Measurements from ENCODE around the gene KRT6B. TPM values are rescaled to one million over a fixed set of nuclear protein-coding genes. Genes with fewer than 3 reads are reported as not detected.
A peak's percentile ranks its signal among the peaks of the same experiment; 100 is the strongest.

KRT6B gene
- total RNA-seq, 1 donor from 2014 or later = not detected

DNA sequence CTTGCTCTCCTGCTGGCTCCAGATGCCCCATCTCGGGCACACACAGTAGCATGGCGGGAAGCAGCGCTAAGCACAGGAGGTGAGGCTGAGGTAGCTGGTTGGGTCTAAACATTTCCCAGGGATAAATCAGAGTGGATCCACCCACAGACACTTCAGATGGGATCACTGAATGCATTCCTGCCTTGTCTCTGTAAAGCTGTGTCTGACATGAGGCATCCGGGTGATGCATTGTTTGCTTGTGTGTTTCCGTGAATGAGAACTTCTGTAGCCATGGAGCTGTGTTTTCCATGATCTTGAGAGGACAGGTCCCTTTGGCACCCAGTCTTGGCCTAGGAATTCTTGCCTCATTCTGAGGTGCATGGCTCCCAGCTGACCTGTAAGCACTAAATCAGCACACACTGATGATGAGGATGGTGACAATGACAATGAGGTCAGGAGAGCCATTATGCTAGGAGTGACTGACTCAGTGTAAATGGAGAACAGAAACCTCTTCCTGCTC lies 11.1 kb downstream of the KRT6B start:
- H3K27ac Mint-ChIP-seq (ENCODE audit: unreplicated experiment) = no peak overlapping the region
- peaks cover 5% of the 10 kb centered on the region for H3K4me1 Mint-ChIP-seq (ENCODE audit: unreplicated experiment)
- no peak overlapping the region for H3K4me3 Mint-ChIP-seq (ENCODE audit: unreplicated experiment)
- H3K36me3 Mint-ChIP-seq (ENCODE audit: low read depth, unreplicated experiment) = no peaks in the 10 kb centered on the region
- no peak for DNase-seq (ENCODE audit: low spot score)
- H3K27me3 Mint-ChIP-seq (ENCODE audit: unreplicated experiment) = no peaks in the 10 kb centered on the region
- TF ChIP-seq CTCF (IDR thresholded peaks at IDR 0.05; ENCODE audit: unreplicated experiment) = no peak
- H3K9me3 Mint-ChIP-seq (ENCODE audit: unreplicated experiment) = no peaks in the 10 kb centered on the region

- H3K27ac Mint-ChIP-seq (ENCODE audit: unreplicated experiment) = no peak overlapping the region
- H3K27me3 Mint-ChIP-seq (ENCODE audit: unreplicated experiment) = no peaks in the 10 kb centered on the region
- no peak for TF ChIP-seq CTCF (IDR thresholded peaks at IDR 0.05; ENCODE audit: unreplicated experiment)
- no peak for DNase-seq (ENCODE audit: low spot score)
- no peaks in the 10 kb centered on the region for H3K9me3 Mint-ChIP-seq (ENCODE audit: unreplicated experiment)
- H3K36me3 Mint-ChIP-seq (ENCODE audit: low read depth, unreplicated experiment) = no peaks in the 10 kb centered on the region
- no peak overlapping the region for H3K4me3 Mint-ChIP-seq (ENCODE audit: unreplicated experiment)
- peaks cover 5% of the 10 kb centered on the region for H3K4me1 Mint-ChIP-seq (ENCODE audit: unreplicated experiment)
Observed at GRCh38 chr12:52439845-52440244, 12.1 kb downstream of the KRT6B start.

GRCh38 chr12:52439420-52439819 lies 12.5 kb downstream of the KRT6B start:
- H3K4me3 Mint-ChIP-seq (ENCODE audit: unreplicated experiment) = no peak overlapping the region
- H3K4me1 Mint-ChIP-seq (ENCODE audit: unreplicated experiment) = peaks cover 5% of the 10 kb centered on the region
- H3K27me3 Mint-ChIP-seq (ENCODE audit: unreplicated experiment) = peaks cover 2% of the 10 kb centered on the region
- H3K27ac Mint-ChIP-seq (ENCODE audit: unreplicated experiment) = no peak overlapping the region
- no peaks in the 10 kb centered on the region for H3K9me3 Mint-ChIP-seq (ENCODE audit: unreplicated experiment)
- DNase-seq (ENCODE audit: low spot score) = no peak
- H3K36me3 Mint-ChIP-seq (ENCODE audit: low read depth, unreplicated experiment) = no peaks in the 10 kb centered on the region
- no peak for TF ChIP-seq CTCF (IDR thresholded peaks at IDR 0.05; ENCODE audit: unreplicated experiment)

GRCh38 chr12:52438305-52439301 lies 13.3 kb downstream of the KRT6B start:
- Mint-ChIP-seq H3K36me3 (ENCODE audit: low read depth, unreplicated experiment) (no peaks in the 10 kb centered on the region), H3K4me1 (ENCODE audit: unreplicated experiment) (peaks cover 5% of the 10 kb centered on the region), H3K4me3 (ENCODE audit: unreplicated experiment) (no peak overlapping the region), H3K27me3 (ENCODE audit: unreplicated experiment) (peaks cover 5% of the 10 kb centered on the region), H3K9me3 (ENCODE audit: unreplicated experiment) (no peaks in the 10 kb centered on the region), H3K27ac (ENCODE audit: unreplicated experiment) (no peak overlapping the region)
- TF ChIP-seq CTCF (IDR thresholded peaks at IDR 0.05; ENCODE audit: unreplicated experiment) = no peak
- DNase-seq (ENCODE audit: low spot score) = no peak

GRCh38 chr12:52437508-52437907 lies 14.4 kb downstream of the KRT6B start:
- H3K36me3 Mint-ChIP-seq (ENCODE audit: low read depth, unreplicated experiment) = no peaks in the 10 kb centered on the region
- TF ChIP-seq CTCF (IDR thresholded peaks at IDR 0.05; ENCODE audit: unreplicated experiment) = no peak
- H3K9me3 Mint-ChIP-seq (ENCODE audit: unreplicated experiment) = no peaks in the 10 kb centered on the region
- no peak overlapping the region for H3K4me3 Mint-ChIP-seq (ENCODE audit: unreplicated experiment)
- H3K27ac Mint-ChIP-seq (ENCODE audit: unreplicated experiment) = peak overlapping the region; percentile 6
- no peak for DNase-seq (ENCODE audit: low spot score)
- peaks cover 7% of the 10 kb centered on the region for H3K27me3 Mint-ChIP-seq (ENCODE audit: unreplicated experiment)
- H3K4me1 Mint-ChIP-seq (ENCODE audit: unreplicated experiment) = peaks cover 5% of the 10 kb centered on the region
